IgD-negative memory B cell (primary cell): Measurements from ENCODE around the gene CDR2. TPM values are rescaled to one million over a fixed set of nuclear protein-coding genes. Genes with fewer than 3 reads are reported as not detected.

ENCODE experiments used
- H3K27ac Mint-ChIP-seq, 3 donors: one replicate each; pipeline ENCODE4 v1.8.0; 2020 to 2022; ENCODE audit warnings: mild to moderate bottlenecking in 3 of 3, mixed read lengths in 3 of 3, moderate library complexity in 1 of 3
- H3K27me3 Mint-ChIP-seq: one replicate; pipeline ENCODE4 v1.8.0; 2021; ENCODE audit warnings: mixed read lengths
- H3K36me3 Mint-ChIP-seq: one replicate; pipeline ENCODE4 v1.8.0; 2020; ENCODE audit warnings: mild to moderate bottlenecking, mixed read lengths
- H3K4me1 Mint-ChIP-seq, 3 donors: one replicate each; pipeline ENCODE4 v1.8.0; 2020 to 2022; ENCODE audit warnings: mixed read lengths in 3 of 3, mild to moderate bottlenecking in 1 of 3
- H3K4me3 Mint-ChIP-seq, 4 donors: one replicate each; pipeline ENCODE4 v1.8.0; 2020 to 2022; ENCODE audit warnings: mild to moderate bottlenecking in 4 of 4, mixed read lengths in 4 of 4, moderate library complexity in 3 of 4
- H3K9me3 Mint-ChIP-seq, 3 donors: one replicate each; pipeline ENCODE4 v1.8.0; 2020 to 2021; ENCODE audit warnings: mixed read lengths in 3 of 3, mild to moderate bottlenecking in 1 of 3
- polyA plus RNA-seq: library from polyadenylated mRNA; unstranded; fragments of 300-500 nt; fragmentation: Illumina TruSeq; gene quantifications from one replicate; pipeline ENCODE4 v1.2.3, GENCODE V29; 2021

The CDR2 gene
- polyA plus RNA-seq, 1 donor from 2014 or later, result 16.2 TPM

DNA sequence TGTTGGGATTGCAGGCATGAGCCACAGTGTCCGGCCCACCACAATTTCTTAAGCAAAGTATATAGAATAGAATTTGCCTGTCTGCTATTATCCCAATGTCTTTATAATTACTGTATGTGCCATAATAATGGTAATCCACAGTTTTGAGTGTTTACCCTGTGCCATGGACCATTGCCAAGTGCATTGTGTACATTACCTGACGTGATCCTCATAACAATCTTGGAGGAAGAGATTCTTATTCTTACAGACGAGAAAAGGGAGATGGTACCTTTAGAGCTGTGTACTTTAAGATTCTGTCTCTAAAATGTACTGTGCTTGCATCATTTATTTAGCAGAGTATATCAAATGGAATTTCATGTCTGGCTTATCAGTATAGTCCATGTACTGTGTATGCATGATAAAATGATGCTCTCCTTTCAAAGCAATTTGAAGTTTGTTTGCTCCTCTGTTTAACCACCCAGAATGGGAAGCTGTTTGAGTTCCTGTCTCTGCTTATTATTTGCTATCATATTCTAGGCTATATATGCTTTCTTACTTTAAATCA is 13.8 kb upstream of the CDR2 start:
- no peak overlapping the region for H3K27ac Mint-ChIP-seq

DNA sequence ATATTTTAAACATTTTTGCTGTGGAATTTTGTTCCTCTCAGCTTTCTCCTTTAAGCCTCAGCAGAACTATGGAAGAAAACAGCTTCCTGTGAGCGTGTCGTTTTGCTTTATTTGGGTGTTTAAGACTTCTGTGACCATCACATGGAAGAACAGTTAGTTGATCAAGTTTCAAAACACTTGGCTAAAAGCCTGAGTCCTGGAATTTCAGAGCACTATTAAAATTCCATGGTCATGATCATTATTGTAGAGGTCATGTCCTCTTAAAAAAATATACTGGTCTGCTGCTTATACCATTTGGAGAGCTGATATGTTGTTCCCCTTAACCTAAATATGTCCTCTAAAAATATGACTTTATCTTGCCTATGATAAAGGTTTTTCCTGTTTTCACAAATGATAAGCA is 12.6 kb upstream of the CDR2 start:
- Mint-ChIP-seq H3K36me3 (peaks cover 6% of the 10 kb centered on the region), H3K27ac (no peak overlapping the region), H3K9me3 (no peaks in the 10 kb centered on the region), H3K4me3 (no peak overlapping the region), H3K4me1 (peaks cover 0 to 2% (median 0%) of the 10 kb centered on the region in 3 donors), H3K27me3 (no peaks in the 10 kb centered on the region)

More for the DNA sequence above, 13.8 kb upstream of the CDR2 start:
- H3K4me1 Mint-ChIP-seq, result no peaks in the 10 kb centered on the region
- peaks cover 6% of the 10 kb centered on the region for H3K36me3 Mint-ChIP-seq
- H3K4me3 Mint-ChIP-seq, result no peak overlapping the region
- no peaks in the 10 kb centered on the region for H3K9me3 Mint-ChIP-seq
- no peaks in the 10 kb centered on the region for H3K27me3 Mint-ChIP-seq

- Mint-ChIP-seq H3K36me3 (peaks cover 6% of the 10 kb centered on the region), H3K9me3 (no peaks in the 10 kb centered on the region), H3K4me3 (no peak overlapping the region), H3K27ac (peak overlapping the region in 1 of 3 donors; percentile 73), H3K4me1 (peaks cover 0 to 3% (median 3%) of the 10 kb centered on the region in 3 donors), H3K27me3 (no peaks in the 10 kb centered on the region)
These were observed 10.8 kb upstream of the CDR2 start for GRCh38 chr16:22385196-22385595.

DNA sequence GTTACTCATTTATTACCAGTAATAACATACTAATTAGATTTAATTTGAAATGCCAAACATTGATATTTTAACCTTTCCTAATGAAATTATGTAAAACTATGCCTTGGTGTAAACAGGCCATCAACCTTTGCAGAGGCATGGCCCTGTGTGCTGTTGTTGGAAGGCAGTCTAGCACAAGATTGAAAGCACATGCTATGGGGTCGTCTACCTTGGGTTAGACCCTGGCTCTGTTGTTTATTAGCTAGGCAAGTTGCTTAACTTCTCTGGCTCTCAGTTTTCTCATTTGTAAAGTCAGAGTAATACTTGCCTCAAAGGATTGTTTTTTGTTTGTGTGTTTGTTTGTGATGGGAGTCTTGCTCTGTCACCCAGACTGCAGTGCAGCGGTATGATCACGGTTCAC is 9.4 kb upstream of the CDR2 start:
- peaks cover 2% of the 10 kb centered on the region for H3K36me3 Mint-ChIP-seq
- no peak overlapping the region for H3K27ac Mint-ChIP-seq
- no peaks in the 10 kb centered on the region for H3K9me3 Mint-ChIP-seq
- peaks cover 0 to 3% (median 3%) of the 10 kb centered on the region in 3 donors for H3K4me1 Mint-ChIP-seq
- H3K27me3 Mint-ChIP-seq, result no peaks in the 10 kb centered on the region
- H3K4me3 Mint-ChIP-seq, result no peak overlapping the region

DNA sequence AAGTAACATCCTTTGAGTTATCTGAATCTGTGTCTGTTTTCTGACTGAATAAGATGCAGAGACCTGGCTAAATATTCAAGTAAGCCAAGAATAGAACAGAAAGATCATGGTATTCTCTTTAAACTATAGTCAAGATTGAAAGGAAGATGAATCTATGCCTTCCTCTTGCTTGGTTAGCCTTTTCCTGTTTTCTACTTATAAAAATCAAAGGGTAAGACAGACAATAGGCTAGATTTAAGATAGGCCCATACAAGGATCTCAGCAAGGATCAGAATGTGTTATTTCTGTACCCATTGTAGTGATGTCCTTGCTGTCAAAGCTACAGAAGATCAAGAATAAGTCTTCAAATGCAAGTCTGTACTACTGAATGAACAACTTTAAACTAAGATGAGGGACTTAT is 7.0 kb upstream of the CDR2 start:
- H3K4me1 Mint-ChIP-seq, result peaks cover 0 to 3% (median 3%) of the 10 kb centered on the region in 3 donors
- no peaks in the 10 kb centered on the region for H3K36me3 Mint-ChIP-seq
- H3K27ac Mint-ChIP-seq, result no peak overlapping the region
- no peaks in the 10 kb centered on the region for H3K9me3 Mint-ChIP-seq
- H3K4me3 Mint-ChIP-seq, result no peak overlapping the region
- no peaks in the 10 kb centered on the region for H3K27me3 Mint-ChIP-seq

- no peaks in the 10 kb centered on the region for H3K36me3 Mint-ChIP-seq
- H3K27ac Mint-ChIP-seq, result peak overlapping the region in 1 of 3 donors; percentile 53
- H3K4me1 Mint-ChIP-seq, result peaks cover 0 to 4% (median 3%) of the 10 kb centered on the region in 3 donors
- no peaks in the 10 kb centered on the region for H3K9me3 Mint-ChIP-seq
- H3K4me3 Mint-ChIP-seq, result no peak overlapping the region
- H3K27me3 Mint-ChIP-seq, result no peaks in the 10 kb centered on the region
These were observed 6.1 kb upstream of the CDR2 start for GRCh38 chr16:22380529-22380928.

- no peaks in the 10 kb centered on the region for H3K9me3 Mint-ChIP-seq
- no peaks in the 10 kb centered on the region for H3K36me3 Mint-ChIP-seq
- peaks cover 2 to 9% (median 9%) of the 10 kb centered on the region in 3 donors for H3K4me1 Mint-ChIP-seq
- peak overlapping the region in 1 of 4 donors; percentile 46 for H3K4me3 Mint-ChIP-seq
- no peaks in the 10 kb centered on the region for H3K27me3 Mint-ChIP-seq
- no peak overlapping the region for H3K27ac Mint-ChIP-seq
These were observed 5.2 kb upstream of the CDR2 start for GRCh38 chr16:22379656-22380055.

DNA sequence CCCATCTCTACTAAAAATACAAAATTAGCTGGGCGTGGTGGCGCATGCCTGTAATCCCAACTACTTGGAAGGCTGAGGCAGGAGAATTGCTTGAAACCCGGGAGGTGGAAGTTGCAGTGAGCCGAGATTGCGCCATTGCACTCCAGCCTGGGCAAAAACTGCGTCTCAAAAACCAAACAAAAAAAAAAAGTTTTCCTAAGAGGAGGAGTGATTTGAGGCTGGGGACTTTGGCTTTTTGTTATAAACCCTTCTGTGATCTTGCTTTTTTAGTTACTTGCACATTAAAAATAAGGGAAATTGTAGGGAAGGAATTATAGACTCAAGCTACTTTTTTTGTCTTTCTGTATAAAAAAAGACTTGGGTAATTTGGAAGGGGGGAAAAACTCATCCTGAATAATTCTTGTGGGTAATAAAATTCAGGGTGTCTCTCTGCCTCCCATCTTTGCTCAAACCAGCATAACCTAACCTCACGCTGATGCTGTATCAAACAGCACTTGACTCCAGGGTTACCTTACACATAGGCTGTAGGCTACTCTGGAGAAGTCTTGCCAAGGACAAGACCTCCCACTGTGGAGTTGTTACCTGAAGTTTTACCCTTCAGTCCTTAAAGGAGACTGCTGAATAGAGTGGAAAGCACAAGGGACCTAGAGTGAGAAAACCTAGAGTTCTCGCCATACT is 1.7 kb upstream of the CDR2 start:
- Mint-ChIP-seq H3K27ac (peak overlapping the region in 1 of 3 donors; percentile 21), H3K9me3 (no peaks in the 10 kb centered on the region), H3K36me3 (no peaks in the 10 kb centered on the region), H3K4me1 (peaks cover 17 to 22% (median 19%) of the 10 kb centered on the region in 3 donors), H3K4me3 (peak overlapping the region in 3 of 4 donors; percentile 14 to 97 (median 96)), H3K27me3 (no peaks in the 10 kb centered on the region)

- H3K9me3 Mint-ChIP-seq, result no peaks in the 10 kb centered on the region
- peak overlapping the region; percentile 94 to 98 (median 96) for H3K4me3 Mint-ChIP-seq
- peak overlapping the region in 2 of 3 donors; percentile 43 to 85 for H3K27ac Mint-ChIP-seq
- H3K27me3 Mint-ChIP-seq, result no peaks in the 10 kb centered on the region
- peaks cover 17 to 24% (median 19%) of the 10 kb centered on the region in 3 donors for H3K4me1 Mint-ChIP-seq
- no peaks in the 10 kb centered on the region for H3K36me3 Mint-ChIP-seq
These were observed 921 bp upstream of the CDR2 start for GRCh38 chr16:22375117-22375962.

GRCh38 chr16:22373662-22374310 is 633 bp downstream of the CDR2 start:
- H3K9me3 Mint-ChIP-seq, result no peaks in the 10 kb centered on the region
- no peaks in the 10 kb centered on the region for H3K36me3 Mint-ChIP-seq
- H3K27ac Mint-ChIP-seq, result peak overlapping the region in 2 of 3 donors; percentile 15 to 76
- peaks cover 19 to 25% (median 20%) of the 10 kb centered on the region in 3 donors for H3K4me1 Mint-ChIP-seq
- H3K27me3 Mint-ChIP-seq, result no peaks in the 10 kb centered on the region
- H3K4me3 Mint-ChIP-seq, result peak overlapping the region; percentile 94 to 98 (median 96)

GRCh38 chr16:22372882-22373661 is 1.3 kb downstream of the CDR2 start:
- peak overlapping the region; percentile 94 to 98 (median 96) for H3K4me3 Mint-ChIP-seq
- H3K36me3 Mint-ChIP-seq, result no peaks in the 10 kb centered on the region
- H3K27me3 Mint-ChIP-seq, result no peaks in the 10 kb centered on the region
- H3K27ac Mint-ChIP-seq, result peak overlapping the region in 2 of 3 donors; percentile 15 to 76
- H3K4me1 Mint-ChIP-seq, result peaks cover 19 to 25% (median 20%) of the 10 kb centered on the region in 3 donors
- H3K9me3 Mint-ChIP-seq, result no peaks in the 10 kb centered on the region

- Mint-ChIP-seq H3K4me1 (peaks cover 19 to 26% (median 24%) of the 10 kb centered on the region in 3 donors), H3K27ac (no peak overlapping the region)
These were observed 4.2 kb downstream of the CDR2 start for GRCh38 chr16:22370038-22370820.

GRCh38 chr16:22369221-22369811 is 5.1 kb downstream of the CDR2 start:
- Mint-ChIP-seq H3K36me3 (no peaks in the 10 kb centered on the region), H3K4me3 (peak overlapping the region in 2 of 4 donors; percentile 31 to 38), H3K4me1 (peaks cover 15 to 21% (median 21%) of the 10 kb centered on the region in 3 donors), H3K27me3 (no peaks in the 10 kb centered on the region), H3K27ac (no peak overlapping the region), H3K9me3 (no peaks in the 10 kb centered on the region)

More at GRCh38 chr16:22370038-22370820, 4.2 kb downstream of the CDR2 start:
- Mint-ChIP-seq H3K36me3 (no peaks in the 10 kb centered on the region), H3K4me3 (no peak overlapping the region), H3K9me3 (no peaks in the 10 kb centered on the region), H3K27me3 (no peaks in the 10 kb centered on the region)
